ENCODE results near the gene CAPN15.

CAPN15 gene

DNA sequence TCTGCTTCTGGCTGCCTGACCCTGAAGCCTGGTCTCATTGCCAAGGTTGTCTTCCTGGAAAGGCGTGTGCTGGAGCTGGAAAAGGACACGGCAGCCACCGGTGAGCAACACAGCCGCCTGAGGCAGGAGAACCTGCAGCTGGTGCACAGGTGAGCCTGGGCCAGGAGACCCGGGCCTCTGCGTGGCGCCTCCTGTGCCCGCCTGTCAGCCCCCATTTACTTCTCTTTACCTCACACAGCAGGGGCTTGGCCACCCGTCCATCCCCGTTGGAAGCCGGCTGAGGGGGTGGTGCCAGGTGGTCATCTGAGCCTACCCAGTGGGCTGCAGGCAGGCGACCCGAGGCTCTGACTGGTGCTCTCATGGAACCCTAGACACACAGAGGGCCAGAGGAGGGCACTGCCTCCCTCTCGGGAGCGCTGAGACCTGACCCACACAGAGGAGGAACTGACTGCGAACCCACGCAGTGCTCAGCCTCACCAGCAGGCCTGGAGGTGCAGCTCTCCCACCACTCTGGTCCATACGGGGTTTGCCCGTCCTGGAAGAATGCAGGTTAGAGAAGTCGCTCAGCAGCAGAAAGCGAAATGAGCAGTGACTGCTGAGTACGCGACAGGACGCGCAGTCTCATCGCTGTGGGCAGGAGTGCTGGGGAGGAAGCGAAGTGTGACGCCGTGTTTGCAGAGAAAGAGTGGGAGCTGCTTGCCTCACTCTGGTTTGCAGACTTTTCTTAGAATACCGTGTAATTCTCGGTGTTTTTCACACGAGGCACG is 21.9 kb upstream of the CAPN15 start:
- DNase-seq: peak in 27 of 58 donors; percentile 17 to 69 (median 38)

DNA sequence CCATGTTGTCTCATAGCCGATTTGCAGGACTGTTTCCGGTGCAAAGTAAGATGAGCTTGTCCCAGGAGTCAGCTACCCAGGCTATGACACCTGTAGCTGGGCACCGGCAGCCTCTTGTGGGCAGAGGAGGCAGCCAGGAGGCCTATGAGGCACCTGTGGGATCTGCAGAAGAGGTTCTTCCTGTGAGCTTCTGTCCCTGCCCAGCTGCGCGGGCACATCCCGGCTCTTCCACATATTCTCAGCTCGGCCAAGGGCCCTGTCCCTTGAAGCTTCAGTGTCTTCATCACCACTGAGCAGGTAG is 21.3 kb upstream of the CAPN15 start:
- no peak for DNase-seq

DNA sequence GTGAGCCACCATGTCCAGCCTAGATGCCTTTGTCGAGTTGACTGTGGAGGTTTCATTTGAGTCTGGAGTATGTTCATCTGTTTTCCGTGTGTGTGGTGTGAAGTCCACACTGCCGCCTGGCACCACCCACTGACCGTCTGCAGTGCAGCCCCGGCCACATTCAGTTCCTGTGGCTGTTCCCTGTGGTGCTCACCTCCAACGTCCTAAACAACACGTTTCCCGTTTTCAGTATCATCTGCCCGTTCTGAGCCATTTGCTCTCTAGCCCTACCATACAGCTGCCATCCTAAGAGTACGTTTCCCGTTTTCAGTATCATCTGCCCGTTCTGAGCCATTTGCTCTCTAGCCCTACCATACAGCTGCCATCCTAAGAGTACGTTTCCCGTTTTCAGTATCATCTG is 20.0 kb upstream of the CAPN15 start:
- DNase-seq: peak in 7 of 58 donors; percentile 5 to 53 (median 25)

DNA sequence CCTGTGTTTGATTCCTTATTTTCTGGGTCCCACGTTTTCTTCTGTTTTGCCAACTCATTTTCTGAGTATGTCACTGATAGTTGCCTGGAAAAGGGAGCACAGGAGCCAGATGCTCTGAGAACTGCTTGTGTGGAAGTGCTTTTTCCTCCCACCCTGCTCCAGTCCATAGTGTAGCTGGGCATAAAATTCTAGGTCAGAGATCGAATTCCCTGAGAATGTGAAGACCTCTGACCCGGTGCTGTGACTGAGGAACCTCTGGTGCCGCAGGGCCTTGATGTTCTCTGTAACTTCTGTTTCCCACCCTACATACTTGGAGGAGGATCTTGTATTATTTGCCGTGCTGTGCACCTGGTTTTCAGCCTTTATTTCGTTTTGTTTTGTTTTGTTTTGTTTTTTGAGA is 19.5 kb upstream of the CAPN15 start:
- peak in 1 of 58 donors; percentile 42 for DNase-seq

DNA sequence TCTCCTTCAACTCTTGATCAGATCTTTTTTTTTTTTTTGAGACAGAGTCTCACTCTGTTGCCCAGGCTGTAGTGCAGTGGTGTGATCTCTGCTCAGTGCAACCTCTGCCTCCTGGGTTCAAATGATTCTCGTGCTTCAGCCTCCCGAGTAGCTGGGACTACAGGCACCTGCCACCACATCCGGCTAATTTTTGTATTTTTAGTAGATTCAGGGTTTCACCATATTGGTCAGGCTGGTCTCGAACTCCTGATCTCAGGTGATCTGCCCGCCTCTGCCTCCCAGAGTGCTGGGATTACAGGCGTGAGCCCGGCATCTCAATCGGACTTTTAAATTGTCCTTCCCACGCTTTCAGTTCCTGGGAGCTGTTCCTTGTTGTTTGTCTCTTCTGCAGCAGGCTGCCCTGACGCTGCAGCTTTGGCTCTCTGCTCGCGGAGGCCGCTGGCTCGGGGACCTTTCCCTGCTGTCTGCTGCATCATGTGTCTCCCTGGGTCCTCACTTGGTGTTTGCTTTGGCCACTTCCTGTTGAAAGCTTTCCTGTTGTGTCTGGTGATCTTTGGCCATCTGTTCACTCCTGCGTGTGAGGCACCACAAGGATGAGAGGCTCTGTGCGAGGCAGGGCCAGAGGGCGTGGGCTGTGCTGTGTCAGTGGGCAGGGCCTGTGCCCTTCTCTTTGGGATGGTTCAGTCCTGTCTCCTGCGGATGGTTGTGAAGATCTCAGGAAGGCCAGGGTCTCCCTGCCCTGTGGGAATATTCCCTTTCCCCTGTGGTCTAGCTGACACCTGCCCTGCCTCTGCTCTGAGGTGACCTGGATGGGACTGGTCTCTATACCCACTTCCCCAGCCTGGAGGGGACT is 18.4 kb upstream of the CAPN15 start:
- DNase-seq: peak in 13 of 58 donors; percentile 8 to 64 (median 24)

DNA sequence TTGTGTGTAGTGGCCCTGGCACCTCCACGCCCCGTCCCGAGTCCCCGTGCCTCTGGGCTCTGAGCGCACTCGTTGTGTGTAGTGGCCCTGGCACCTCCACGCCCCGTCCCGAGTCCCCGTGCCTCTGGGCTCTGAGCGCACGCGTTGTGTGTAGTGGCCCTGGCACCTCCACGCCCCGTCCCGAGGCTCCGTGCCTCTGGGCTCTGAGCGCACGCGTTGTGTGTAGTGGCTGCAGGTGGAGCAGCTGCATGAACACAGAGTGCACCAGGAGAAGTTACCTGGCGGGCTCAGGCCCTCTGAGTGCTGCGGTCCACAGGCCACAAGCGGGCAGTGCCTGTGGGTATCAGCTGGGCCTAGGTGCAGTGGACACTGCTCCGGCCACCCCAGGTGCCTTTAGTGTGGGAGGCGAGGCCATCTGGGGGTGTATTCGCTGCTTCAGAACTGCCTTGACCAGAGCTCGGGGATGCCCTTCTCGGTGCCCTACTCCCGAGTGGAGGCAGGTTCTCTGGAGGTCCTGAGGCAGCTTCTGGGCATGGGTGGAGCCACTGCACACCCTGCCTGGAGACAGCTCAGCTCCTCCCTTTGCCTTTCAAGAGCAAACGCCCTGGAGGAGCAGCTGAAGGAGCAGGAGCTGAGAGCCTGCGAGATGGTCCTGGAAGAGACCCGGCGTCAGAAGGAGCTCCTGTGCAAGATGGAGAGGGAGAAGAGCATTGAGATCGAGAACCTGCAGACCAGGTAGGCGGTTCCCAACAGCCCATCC is 17.3 kb upstream of the CAPN15 start:
- DNase-seq: no peak

DNA sequence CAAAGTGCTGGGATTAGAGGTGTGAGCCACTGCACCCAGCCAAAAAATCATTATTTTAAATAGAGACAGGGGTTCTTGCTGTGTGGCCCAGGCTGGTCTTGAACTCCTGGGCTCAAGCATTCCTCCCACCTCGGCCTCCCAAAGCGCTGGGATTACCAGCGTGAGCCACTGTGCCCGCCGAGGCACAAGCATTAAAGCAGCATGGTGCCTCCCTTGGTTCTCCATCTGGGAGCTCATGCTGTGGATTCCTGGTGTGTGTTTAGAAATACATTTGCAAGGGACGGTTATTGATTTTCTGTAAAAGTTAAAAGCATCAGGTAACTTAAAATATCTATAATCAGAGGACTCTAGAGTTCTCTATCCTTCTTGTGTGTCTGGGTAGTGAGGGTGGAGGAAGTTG is 14.7 kb upstream of the CAPN15 start:
- DNase-seq: no peak

DNA sequence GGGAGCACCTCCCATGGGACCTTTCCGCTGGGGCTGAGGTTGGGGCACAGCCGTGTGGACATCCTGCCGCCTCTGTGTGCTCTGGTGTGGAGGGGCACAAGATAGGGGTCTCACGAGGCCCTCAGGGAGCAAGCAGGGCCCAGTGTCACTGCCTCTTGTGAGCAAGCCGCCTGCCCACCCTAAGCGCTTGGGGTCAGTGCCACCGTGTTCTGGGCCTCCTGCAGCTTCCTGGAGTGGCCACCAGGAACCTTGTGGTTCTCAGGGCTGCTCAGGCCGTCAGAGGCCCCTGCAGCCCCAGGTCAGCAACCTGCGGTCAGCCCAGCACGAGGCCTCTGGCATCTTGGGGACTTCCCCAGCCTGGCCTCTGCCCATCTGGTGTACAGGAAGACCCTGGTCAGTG is 13.6 kb upstream of the CAPN15 start:
- DNase-seq: no peak

DNA sequence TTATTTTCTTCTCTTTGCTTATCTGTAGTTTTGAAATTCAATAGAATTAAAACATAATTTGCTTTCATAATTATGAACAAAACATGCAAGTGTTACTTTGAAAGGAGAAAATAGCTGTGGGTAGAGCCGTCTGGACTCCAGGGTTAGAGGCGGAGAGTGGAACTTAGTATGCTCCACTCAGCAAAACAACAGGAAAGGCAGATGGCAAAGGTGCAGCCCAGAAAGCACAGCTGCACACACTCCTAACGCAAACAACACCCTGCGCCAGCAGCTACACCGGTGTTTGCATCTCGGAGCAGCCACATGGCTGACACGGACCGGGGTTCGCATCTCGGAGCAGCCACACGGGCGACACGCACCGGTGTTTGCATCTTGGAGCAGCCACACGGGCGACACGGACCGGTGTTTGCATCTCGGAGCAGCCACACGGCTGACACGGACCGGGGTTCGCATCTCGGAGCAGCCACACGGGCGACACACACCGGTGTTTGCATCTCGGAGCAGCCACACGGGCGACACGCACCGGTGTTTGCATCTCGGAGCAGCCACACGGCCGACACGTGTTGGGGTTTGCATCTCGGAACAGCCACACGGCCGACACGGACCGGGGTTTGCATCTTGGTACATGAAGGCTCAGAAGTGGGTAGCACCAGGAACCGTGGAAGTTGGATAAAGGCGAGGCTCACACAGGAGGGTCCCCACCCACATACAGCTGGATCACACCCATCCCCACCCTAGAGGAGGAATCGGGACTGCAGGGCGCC is 12.2 kb upstream of the CAPN15 start:
- no peak for DNase-seq

DNA sequence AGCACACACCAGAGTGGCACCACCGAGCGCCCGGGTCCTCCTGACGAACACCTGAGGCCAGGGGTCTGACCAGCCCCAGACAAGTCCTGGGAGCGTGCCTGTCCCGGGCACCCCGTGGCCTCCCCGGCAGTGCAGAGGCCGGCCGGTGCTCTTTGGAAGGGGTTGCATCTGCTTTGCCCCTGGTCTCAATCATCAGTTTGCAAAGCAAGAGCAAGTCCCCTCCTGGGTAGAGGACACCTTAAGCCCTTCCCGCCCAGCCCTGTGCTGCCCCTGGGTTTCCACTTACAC is 11.6 kb upstream of the CAPN15 start:
- no peak for DNase-seq

DNA sequence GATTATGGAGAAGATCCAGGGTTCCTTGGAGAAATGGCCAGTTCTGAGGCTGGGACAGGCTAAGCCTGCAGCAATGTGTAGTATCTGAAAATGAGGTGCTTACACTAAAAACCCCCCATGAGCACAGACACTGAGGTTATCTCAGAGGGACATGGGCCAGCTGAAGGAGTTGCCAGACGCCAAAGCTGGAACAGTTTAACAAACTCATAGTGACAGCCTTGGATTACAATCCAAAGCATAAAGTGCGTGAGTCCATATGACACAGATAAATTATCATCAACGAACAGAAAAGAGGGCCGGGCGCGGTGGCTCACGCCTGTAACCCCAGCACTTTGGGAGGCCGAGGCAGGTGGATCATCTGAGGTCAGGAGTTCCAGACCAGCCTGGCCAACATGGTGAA is 11.2 kb upstream of the CAPN15 start:
- DNase-seq: no peak

DNA sequence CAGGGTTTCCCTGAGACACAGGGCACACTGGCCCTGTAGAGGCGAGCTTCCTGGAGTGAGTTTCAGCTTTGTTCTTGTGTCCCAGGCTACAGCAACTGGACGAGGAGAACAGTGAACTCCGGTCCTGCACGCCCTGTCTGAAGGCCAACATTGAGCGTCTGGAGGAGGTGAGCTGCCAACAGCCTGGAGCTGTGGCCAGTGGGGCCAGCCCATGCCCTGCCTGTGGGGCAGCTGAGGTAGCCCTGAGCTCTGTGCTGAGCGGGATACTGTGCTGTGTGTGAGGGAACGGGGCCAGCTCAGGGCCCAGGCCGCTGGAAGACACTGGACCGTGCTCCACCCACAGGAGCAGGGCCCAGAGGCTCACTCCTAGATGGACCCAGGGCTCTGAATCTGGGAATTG is 8.7 kb upstream of the CAPN15 start:
- DNase-seq: peak in 23 of 58 donors; percentile 5 to 64 (median 34)

DNA sequence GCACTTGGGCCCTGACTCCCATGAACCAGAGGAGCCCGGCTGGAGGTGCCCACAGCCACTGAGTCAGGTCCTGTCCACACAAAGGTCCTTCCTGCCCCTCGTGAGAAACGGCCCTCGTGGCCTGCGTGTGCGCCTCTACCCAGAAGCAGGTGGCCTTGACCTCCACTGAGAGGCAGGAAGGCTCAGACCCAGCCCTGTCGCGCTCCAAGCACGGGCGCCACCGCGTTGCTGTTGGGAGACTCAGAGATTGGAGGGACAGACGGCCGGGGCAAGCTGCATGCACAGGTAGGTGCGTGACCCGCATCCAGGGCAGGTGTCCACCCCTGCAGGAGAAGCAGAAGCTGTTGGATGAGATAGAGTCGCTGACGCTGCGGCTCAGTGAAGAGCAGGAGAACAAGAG is 8.1 kb upstream of the CAPN15 start:
- DNase-seq: no peak

DNA sequence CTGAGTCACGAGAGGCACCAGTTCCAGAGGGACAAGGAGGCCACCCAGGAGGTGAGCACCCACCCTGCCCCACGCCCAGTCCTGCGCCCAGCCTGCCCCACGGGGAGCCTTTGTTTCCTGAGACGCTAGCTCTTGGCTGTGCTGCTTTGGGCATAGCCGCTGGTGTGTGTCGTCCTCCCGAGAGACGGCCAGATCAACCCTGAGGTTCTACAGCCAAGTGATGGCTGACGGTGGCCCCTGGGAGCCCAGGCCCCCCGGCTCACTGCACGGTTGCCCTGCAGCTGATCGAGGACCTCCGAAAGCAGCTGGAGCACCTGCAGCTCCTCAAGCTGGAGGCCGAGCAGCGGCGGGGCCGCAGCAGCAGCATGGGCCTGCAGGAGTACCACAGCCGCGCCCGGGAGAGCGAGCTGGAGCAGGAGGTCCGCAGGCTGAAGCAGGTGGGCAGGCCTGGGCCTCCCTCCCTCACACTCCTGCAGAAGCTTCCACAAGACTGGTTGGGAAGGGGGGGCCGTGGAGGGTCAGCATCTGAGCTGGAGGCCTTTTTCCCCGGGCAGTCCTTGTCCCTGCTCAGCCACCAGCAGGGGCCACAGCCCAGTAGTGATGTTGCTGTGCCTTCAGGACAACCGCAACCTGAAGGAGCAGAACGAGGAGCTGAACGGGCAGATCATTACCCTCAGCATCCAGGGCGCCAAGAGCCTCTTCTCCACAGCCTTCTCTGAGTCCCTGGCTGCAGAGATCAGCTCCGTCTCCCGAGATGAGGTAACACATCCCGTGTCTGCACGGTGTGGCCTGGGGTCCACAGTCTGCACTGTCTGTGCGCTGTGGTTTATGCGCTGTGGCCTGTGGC is 7.4 kb upstream of the CAPN15 start:
- no peak for DNase-seq

DNA sequence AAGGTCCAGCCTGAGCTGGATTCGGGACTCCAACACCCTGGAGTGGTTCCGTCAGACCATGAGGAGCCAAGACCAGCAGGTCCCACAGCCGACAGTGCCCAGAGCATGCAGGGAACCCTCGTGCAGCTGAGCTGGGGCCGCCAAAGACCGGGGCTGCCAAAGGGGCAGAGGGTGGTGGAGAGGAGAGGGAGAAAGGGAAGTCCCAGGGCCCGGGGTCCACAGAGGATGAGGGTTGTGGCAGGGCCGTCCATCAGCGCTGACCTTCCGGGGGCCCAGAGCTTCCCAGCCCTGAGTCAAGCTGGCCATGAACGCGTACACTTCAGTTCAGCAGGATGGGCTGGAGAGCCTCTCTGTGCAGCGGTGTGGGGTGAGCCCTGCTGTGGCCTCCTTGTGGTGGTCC is 6.7 kb upstream of the CAPN15 start:
- no peak for DNase-seq

DNA sequence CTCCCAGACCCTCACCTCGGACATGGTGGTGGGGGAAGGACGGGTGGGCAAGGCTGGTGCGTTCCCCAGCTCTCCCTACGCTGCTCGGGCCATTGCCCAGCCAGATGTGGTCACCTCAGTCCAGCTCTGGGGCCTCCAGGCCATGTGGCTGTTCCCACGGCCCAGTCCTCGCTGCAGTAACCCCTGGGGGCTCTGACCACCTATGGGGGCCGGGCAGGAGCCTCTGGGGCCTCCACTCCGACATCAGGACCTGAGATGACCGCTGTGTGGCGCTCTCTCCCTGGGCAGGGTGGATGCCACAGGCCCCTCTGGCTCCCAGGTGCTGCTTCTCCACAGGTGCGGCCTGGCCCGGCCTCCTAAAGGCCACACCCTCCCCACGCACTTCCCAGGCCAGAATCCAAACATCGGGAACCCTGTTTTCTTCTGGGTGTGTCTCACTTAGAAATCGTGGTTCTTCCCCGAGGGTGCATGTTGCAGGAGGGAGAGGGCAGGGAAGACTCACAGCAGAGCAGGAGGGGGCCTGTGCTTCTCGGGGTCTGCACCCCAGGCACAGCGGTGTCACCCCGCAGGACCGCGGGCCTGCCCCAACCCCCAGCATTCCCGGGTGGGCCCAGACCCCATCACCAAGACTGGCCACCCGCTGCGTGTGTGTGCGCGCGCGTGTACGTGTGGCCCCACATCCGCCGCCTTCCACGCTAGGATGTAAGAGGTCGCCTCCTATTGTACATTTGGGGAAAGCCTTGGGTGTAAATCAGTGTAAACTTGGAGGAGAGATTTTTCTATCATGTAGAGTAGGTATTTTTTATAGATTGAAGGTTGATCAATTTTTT is 5.9 kb upstream of the CAPN15 start:
- DNase-seq: no peak

DNA sequence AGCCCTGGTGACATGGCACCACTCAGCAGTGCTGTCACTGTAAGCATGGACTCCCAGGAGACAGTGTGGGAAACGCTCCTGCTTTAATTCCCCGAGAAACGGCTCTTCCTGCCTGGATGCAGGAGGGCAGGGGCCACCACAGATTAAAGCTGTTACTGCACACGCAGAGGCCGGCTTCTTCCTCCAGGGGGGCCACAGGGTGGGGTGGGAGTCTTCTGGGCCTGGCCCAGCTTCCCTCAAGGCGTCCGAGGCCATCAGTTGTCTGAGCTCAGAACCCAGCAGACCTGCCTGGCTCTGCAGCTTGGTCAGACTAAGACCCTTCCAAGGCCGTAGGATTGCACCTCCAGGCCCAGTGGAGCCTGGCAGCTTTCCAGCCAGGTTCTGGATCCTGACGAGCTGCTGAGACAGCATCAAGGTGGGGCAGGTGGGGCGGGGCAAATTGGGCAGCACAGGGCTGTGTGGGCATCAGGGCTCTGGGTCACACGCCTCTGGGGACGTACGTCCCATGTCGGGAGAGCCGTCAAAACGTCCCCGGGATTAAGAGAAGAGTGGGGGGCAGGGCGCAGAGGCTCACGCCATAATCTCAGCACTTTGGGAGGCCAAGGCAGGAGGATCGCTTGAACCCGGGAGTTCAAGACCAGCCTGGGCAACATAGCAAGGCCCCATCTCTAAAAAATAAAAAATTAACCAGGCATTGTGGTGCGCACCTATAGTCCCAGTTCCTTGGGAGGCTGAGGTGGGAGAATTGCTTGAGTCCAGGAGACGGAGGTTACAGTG is 5.0 kb upstream of the CAPN15 start:
- DNase-seq: no peak

DNA sequence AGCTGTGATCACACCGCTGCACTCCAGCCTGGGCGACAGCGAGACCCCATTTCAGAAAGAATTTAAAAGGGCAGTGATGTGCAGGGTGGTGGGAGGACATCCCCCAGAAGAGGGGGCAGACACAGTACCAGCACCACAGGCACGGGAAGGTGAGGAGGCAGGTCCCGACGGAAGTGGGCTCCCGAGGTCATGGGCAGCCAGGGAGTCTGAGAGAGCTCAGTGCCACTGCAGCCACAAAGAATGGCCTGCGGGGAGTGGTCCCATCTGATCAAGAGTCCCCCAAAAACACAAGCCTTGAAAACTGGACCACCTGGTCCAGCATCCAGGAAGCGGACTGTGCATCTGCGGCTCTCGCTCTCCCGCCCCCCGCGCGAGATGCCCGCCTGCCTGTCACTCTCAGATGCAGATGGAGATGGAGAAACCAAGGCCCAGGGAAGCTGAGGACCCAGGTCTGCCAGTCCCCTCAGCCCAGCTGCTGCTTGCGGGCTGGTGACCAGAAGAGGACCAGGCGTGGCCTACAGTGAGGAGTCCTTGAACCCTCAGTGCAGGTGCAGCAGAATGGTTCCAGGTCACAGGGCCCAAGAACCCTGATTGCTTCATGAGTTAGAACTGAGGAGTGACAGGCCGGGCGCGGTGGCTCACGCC is 4.3 kb upstream of the CAPN15 start:
- no peak for DNase-seq

Measured in anterior cingulate cortex (tissue), 58 donors.